ENCODE measurements around the gene CUEDC1.

- TF ChIP-seq FOXP4 (CRISPR knock-in tag; IDR thresholded peaks at IDR 0.05; ENCODE audit: borderline replicate concordance) (no peak), CTCF (IDR thresholded peaks at IDR 0.05 in 2 of 3, conservative IDR thresholded peaks at IDR 0.05 in 1 of 3; ENCODE audit: insufficient read depth in 2 of 3, low read depth in 1 of 3, low read length in 3 of 3) (no peak), ZBTB7A (IDR thresholded peaks at IDR 0.05; ENCODE audit: borderline replicate concordance, control insufficient read depth, low read depth, low read length) (no peak), RBM22 (IDR thresholded peaks at IDR 0.05; ENCODE audit: low read depth, low read length, poor library complexity, severe bottlenecking) (no peak), EZH2 (IDR thresholded peaks at IDR 0.05; ENCODE audit: borderline replicate concordance, low read depth, low read length) (no peak), JUN (IDR thresholded peaks at IDR 0.05; ENCODE audit: borderline replicate concordance, low read depth, low read length) (no peak), JUN (CRISPR knock-in tag; IDR thresholded peaks at IDR 0.05; ENCODE audit: borderline replicate concordance) (no peak), PCBP2 (IDR thresholded peaks at IDR 0.05; ENCODE audit: low read depth, low read length, poor library complexity, severe bottlenecking) (no peak), ZNF274 (IDR thresholded peaks at IDR 0.05; ENCODE audit: borderline replicate concordance, low read depth, low read length) (no peak), EP300 (IDR thresholded peaks at IDR 0.05; ENCODE audit: low read length) (no peak), KLF10 (CRISPR knock-in tag; IDR thresholded peaks at IDR 0.05) (no peak), MXD1 (CRISPR knock-in tag; IDR thresholded peaks at IDR 0.05; ENCODE audit: borderline replicate concordance, poor library complexity, severe bottlenecking) (no peak), POLR2AphosphoS5 (IDR thresholded peaks at IDR 0.05; ENCODE audit: control insufficient read depth, insufficient read depth, low read depth, low read length) (no peak), ILF3 (IDR thresholded peaks at IDR 0.05; ENCODE audit: borderline replicate concordance) (no peak)
Measured at GRCh38 chr17:57915544-57915943, 39.7 kb downstream of the CUEDC1 start.
